ENCODE measurements around the gene USP2. TPM values are rescaled to one million over a fixed set of nuclear protein-coding genes. Genes with fewer than 3 reads are reported as not detected.

Gene USP2
- polyA plus RNA-seq, 3 donors: 0.36 TPM; not detected in 2

DNA sequence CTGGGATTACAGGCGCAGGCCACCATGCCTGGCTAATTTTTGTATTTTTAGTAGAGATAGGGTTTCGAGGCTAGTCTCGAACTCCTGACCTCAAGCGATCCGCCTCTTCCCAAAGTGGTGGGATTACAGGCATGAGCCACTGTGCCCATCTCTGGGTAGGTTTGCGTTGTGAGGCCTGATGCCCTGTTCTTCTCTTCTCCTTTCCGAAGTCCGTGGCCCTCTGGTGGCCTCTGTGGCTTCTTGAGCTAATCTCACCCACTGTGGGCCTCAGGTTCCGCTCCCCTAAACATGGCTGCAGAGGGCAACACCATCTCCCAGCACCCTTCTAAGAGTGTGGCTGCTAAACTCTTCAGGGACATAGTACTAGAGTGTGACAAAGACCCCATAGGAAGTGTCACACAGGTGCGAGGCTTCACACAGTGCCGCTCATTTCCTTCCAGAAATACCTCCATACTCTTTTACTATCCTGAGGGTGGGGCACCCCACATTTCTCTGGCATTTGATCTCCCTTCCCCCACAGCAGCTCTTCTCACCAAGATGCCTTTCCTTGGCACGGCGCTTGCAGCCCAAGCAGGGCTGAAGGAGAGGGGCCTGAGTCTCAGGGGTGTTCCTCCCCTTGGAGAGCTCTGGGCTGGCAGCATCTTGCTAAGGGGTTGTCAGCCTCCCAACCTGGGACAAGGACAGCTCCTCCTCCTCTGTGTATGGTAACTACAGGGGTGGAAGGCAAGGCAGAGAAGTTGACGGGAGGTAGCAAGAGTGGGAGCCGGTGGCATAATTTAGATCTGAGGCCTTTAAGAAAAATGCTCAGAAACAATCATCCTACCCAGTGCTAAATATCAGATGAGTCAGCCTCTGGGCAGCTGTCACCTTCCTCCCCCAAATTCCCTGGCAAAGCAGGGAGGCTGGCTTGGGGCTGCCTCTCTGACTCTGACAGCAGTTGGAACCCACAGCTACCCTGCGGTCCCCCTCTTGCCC is 35.4 kb upstream of the USP2 start:
- H3K4me3 ChIP-seq (replicated peaks in 1 of 3; ENCODE audit: low read depth in 2 of 3, low read length in 3 of 3): no peak overlapping the region
- H3K9me3 ChIP-seq (replicated peaks in 1 of 2; ENCODE audit: control insufficient read depth in 1 of 2, insufficient read depth in 1 of 2, low read length in 2 of 2): peaks cover 0 to 2% of the 10 kb centered on the region in 2 donors
- Mint-ChIP-seq H3K9me3 (peaks cover 0 to 9% (median 3%) of the 10 kb centered on the region in 7 donors), H3K36me3 (no peaks in the 10 kb centered on the region), H3K27me3 (ENCODE audit: low read depth in 3 of 3) (peaks cover 18 to 32% (median 25%) of the 10 kb centered on the region in 3 donors), H3K27ac (peak overlapping the region in 1 of 7 donors; percentile 22), H3K4me3 (no peak overlapping the region), H3K4me1 (peaks cover 3% of the 10 kb centered on the region)
- H4K20me1 ChIP-seq (ENCODE audit: insufficient read depth, low read length): no peaks in the 10 kb centered on the region
- H3K4me1 ChIP-seq (ENCODE audit: control insufficient read depth in 1 of 2, insufficient read depth in 2 of 2, low read length in 2 of 2): no peaks in the 10 kb centered on the region
- TF ChIP-seq, protein P1, sequence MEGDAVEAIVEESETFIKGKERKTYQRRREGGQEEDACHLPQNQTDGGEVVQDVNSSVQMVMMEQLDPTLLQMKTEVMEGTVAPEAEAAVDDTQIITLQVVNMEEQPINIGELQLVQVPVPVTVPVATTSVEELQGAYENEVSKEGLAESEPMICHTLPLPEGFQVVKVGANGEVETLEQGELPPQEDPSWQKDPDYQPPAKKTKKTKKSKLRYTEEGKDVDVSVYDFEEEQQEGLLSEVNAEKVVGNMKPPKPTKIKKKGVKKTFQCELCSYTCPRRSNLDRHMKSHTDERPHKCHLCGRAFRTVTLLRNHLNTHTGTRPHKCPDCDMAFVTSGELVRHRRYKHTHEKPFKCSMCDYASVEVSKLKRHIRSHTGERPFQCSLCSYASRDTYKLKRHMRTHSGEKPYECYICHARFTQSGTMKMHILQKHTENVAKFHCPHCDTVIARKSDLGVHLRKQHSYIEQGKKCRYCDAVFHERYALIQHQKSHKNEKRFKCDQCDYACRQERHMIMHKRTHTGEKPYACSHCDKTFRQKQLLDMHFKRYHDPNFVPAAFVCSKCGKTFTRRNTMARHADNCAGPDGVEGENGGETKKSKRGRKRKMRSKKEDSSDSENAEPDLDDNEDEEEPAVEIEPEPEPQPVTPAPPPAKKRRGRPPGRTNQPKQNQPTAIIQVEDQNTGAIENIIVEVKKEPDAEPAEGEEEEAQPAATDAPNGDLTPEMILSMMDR (IDR thresholded peaks at IDR 0.05): no peak
- H3K79me2 ChIP-seq (ENCODE audit: insufficient read depth, low read length): no peaks in the 10 kb centered on the region
- WGBS (ENCODE audit: insufficient coverage): 97% methylated on average over 9 of the region's 16 CpGs
- no peak overlapping the region for H3K4me2 ChIP-seq (replicated peaks; ENCODE audit: extremely low read depth, low read length, poor library complexity, severe bottlenecking)
- intact Hi-C loops (cut with micrococcal nuclease): no loop called here
- DNase-seq: no peak
- peaks cover 6 to 17% of the 10 kb centered on the region in 2 donors for H3K27me3 ChIP-seq (ENCODE audit: control insufficient read depth in 2 of 2, insufficient read depth in 2 of 2, low read length in 2 of 2)
- no peak overlapping the region for H3K27ac ChIP-seq (ENCODE audit: low read depth in 1 of 2, low read length in 2 of 2)
- no peak overlapping the region for H3K9ac ChIP-seq (ENCODE audit: insufficient read depth, low read length, poor library complexity, severe bottlenecking)
- no peaks in the 10 kb centered on the region for H3K36me3 ChIP-seq (replicated peaks in 1 of 2; ENCODE audit: control insufficient read depth in 1 of 2, insufficient read depth in 2 of 2, low read length in 2 of 2)
- no peak overlapping the region for H2AFZ ChIP-seq (ENCODE audit: insufficient read depth, low read depth, low read length, poor library complexity, severe bottlenecking)

DNA sequence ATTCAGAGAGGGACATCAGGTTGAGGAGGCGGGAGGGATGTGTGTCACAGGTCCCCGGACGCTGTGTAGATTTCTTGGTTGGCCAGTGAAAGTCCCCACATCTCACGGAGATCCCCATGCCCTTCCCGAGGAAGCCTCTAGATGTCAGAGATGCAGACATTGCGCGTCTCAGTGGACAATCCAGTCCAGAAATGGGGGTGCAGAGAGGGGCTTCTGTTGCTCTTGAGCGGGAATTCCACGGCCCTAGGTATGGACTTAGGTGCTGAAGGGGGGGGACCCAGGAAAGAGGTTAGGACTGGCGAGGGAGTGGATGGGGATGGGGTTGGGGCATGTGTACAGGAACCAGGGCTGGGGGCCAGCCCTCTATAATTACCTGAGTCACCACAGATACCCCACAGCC is 34.5 kb upstream of the USP2 start:
- no peak overlapping the region for H3K4me2 ChIP-seq (replicated peaks; ENCODE audit: extremely low read depth, low read length, poor library complexity, severe bottlenecking)
- H3K4me3 Mint-ChIP-seq: no peak overlapping the region

More for the DNA sequence above, 34.5 kb upstream of the USP2 start:
- Histone ChIP-seq H3K9me3 (replicated peaks in 1 of 2; ENCODE audit: control insufficient read depth in 1 of 2, insufficient read depth in 1 of 2, low read length in 2 of 2) (no peaks in the 10 kb centered on the region), H2AFZ (ENCODE audit: insufficient read depth, low read depth, low read length, poor library complexity, severe bottlenecking) (no peak overlapping the region), H3K4me3 (replicated peaks in 1 of 3; ENCODE audit: low read depth in 2 of 3, low read length in 3 of 3) (no peak overlapping the region), H3K36me3 (replicated peaks in 1 of 2; ENCODE audit: control insufficient read depth in 1 of 2, insufficient read depth in 2 of 2, low read length in 2 of 2) (no peaks in the 10 kb centered on the region), H3K4me1 (ENCODE audit: control insufficient read depth in 1 of 2, insufficient read depth in 2 of 2, low read length in 2 of 2) (no peaks in the 10 kb centered on the region), H4K20me1 (ENCODE audit: insufficient read depth, low read length) (no peaks in the 10 kb centered on the region), H3K79me2 (ENCODE audit: insufficient read depth, low read length) (no peaks in the 10 kb centered on the region), H3K9ac (ENCODE audit: insufficient read depth, low read length, poor library complexity, severe bottlenecking) (no peak overlapping the region), H3K27ac (ENCODE audit: low read depth in 1 of 2, low read length in 2 of 2) (no peak overlapping the region), H3K27me3 (ENCODE audit: control insufficient read depth in 2 of 2, insufficient read depth in 2 of 2, low read length in 2 of 2) (peaks cover 0 to 8% of the 10 kb centered on the region in 2 donors)
- Mint-ChIP-seq H3K4me1 (peaks cover 2% of the 10 kb centered on the region), H3K9me3 (peaks cover 0 to 9% (median 3%) of the 10 kb centered on the region in 7 donors), H3K36me3 (no peaks in the 10 kb centered on the region), H3K27me3 (ENCODE audit: low read depth in 3 of 3) (peaks cover 12 to 24% (median 17%) of the 10 kb centered on the region in 3 donors), H3K27ac (peak overlapping the region in 1 of 7 donors; percentile 70)
- TF ChIP-seq, protein P1 (IDR thresholded peaks at IDR 0.05): no peak
- intact Hi-C loops (cut with micrococcal nuclease): no loop called here
- no peak for DNase-seq
- WGBS (ENCODE audit: insufficient coverage): 97% methylated on average over 7 of the region's 10 CpGs

Data from CD14-positive monocyte (primary cell).